Measurements from ENCODE around the gene RGP1.

RGP1 gene

DNA sequence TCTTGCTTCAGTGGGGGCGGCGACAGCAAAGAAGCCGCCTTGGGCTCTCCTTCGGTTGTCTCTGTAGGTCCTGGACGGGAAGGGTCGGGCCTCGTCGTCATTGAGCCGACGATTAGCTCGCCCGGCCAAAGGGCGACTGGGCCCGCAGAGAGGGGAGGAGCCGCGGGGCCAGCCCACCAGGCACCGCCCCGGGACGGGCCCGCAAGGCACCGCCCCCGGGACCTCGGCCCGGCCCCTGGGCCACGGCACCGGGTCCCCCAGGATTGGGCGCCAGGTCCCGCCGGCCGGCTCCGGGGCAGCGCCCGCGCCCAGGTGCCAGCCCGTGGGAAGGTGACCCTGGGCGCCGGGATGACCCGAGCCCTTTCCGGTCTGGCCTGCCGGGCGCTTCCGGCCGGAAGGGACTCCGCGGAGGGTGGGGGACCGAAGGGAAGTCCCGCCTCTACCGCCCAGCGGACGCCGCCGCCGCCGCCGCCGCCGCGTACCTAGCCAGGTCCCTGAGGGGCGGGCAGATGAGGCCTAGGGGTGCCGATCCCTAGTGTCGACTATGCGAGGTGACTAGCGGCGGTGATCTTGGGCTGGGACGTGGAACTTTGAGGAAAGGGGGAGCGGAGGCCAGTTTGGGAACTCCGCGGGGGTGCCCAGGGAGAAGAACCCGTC lies at the start of gene RGP1, which contains the start of gene GBA2:
Gene RGP1, plus strand, starts transcription at position 430 of the 657 bp plus-strand sequence. CDS start 469 bp downstream, outside the sequence.
Gene GBA2, minus strand, starts transcription at position 371 of the 657 bp plus-strand sequence. CDS start 524 bp downstream, outside the sequence.
- Histone ChIP-seq H3K79me2 (ENCODE audit: control insufficient read depth, insufficient read depth, low read length, unreplicated experiment) (peaks cover 41% of the 10 kb centered on the region), H3K27me3 (ENCODE audit: insufficient read depth, low read length) (no peaks in the 10 kb centered on the region), H3K36me3 (ENCODE audit: insufficient read depth, low read length) (peaks cover 11% of the 10 kb centered on the region; the same call in 1 of the 2 replicates), H2AFZ (ENCODE audit: low read length, unreplicated experiment) (peak within 1 kb of the TSS; percentile 80), H3K4me1 (ENCODE audit: control insufficient read depth, insufficient read depth, low read length, unreplicated experiment) (peaks cover 16% of the 10 kb centered on the region), H3K4me3 (ENCODE audit: low read depth, low read length) (peak within 1 kb of the TSS; percentile 85), H3K27ac (ENCODE audit: low read depth, low read length) (peak within 1 kb of the TSS; percentile 71; the same call in 1 of the 2 replicates)

DNA sequence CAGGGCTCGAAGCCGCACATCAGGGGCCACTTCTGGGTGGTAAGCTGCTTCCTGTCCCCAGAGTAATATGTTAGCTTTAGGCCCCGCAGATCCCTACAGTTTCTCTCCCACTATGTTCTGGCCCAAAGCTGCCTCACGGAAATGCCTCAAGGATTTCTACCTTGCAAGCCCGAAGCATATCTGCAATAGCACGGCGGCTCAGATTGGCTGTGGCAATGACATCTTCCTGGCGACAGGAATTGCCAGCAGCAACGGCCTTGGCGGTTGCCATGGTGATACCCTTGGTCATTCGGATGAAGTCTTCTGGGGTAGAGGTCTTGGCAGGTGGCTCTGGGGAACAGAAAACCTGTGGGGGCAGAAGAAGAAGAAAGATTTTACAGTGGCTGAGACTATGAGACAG lies 49.1 kb upstream of the RGP1 start:
- Histone ChIP-seq H3K27ac (ENCODE audit: low read depth, low read length) (no peak overlapping the region), H3K36me3 (ENCODE audit: insufficient read depth, low read length) (peaks cover 43% of the 10 kb centered on the region), H3K27me3 (ENCODE audit: insufficient read depth, low read length) (no peaks in the 10 kb centered on the region), H3K4me1 (ENCODE audit: control insufficient read depth, insufficient read depth, low read length, unreplicated experiment) (no peaks in the 10 kb centered on the region), H3K4me3 (ENCODE audit: low read depth, low read length) (no peak overlapping the region), H3K79me2 (ENCODE audit: control insufficient read depth, insufficient read depth, low read length, unreplicated experiment) (no peaks in the 10 kb centered on the region), H2AFZ (ENCODE audit: low read length, unreplicated experiment) (no peak overlapping the region)

DNA sequence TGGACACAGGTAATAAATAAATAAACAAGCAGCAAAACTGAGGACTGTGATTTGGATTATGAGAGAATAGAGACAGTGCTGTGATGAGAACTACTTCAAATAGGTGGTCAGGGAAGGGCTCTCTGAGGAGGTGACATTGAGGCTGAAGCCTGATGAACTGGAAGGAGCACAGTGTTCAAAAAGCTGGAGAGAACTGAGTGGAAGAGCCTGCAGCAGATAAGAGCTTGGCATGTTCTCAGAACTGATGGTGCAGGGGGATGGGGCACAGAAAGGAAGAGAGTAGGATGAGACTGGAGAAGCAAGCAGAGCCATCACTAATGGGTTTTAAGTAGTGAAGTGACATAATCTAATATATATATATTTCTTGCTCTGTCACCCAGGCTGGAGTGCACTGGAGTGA lies 48.1 kb upstream of the RGP1 start:
- Histone ChIP-seq H3K4me1 (ENCODE audit: control insufficient read depth, insufficient read depth, low read length, unreplicated experiment) (no peaks in the 10 kb centered on the region), H3K4me3 (ENCODE audit: low read depth, low read length) (no peak overlapping the region), H2AFZ (ENCODE audit: low read length, unreplicated experiment) (no peak overlapping the region), H3K27me3 (ENCODE audit: insufficient read depth, low read length) (no peaks in the 10 kb centered on the region), H3K79me2 (ENCODE audit: control insufficient read depth, insufficient read depth, low read length, unreplicated experiment) (no peaks in the 10 kb centered on the region), H3K27ac (ENCODE audit: low read depth, low read length) (no peak overlapping the region), H3K36me3 (ENCODE audit: insufficient read depth, low read length) (peaks cover 42% of the 10 kb centered on the region)

- H3K4me3 ChIP-seq (ENCODE audit: low read depth, low read length): no peak overlapping the region
- H3K27me3 ChIP-seq (ENCODE audit: insufficient read depth, low read length): no peaks in the 10 kb centered on the region
- H3K79me2 ChIP-seq (ENCODE audit: control insufficient read depth, insufficient read depth, low read length, unreplicated experiment): no peaks in the 10 kb centered on the region
- H3K4me1 ChIP-seq (ENCODE audit: control insufficient read depth, insufficient read depth, low read length, unreplicated experiment): no peaks in the 10 kb centered on the region
- no peak overlapping the region for H2AFZ ChIP-seq (ENCODE audit: low read length, unreplicated experiment)
- no peak overlapping the region for H3K27ac ChIP-seq (ENCODE audit: low read depth, low read length)
- peaks cover 40% of the 10 kb centered on the region for H3K36me3 ChIP-seq (ENCODE audit: insufficient read depth, low read length)
These were observed 46.4 kb upstream of the RGP1 start for GRCh38 chr9:35702696-35703095.

DNA sequence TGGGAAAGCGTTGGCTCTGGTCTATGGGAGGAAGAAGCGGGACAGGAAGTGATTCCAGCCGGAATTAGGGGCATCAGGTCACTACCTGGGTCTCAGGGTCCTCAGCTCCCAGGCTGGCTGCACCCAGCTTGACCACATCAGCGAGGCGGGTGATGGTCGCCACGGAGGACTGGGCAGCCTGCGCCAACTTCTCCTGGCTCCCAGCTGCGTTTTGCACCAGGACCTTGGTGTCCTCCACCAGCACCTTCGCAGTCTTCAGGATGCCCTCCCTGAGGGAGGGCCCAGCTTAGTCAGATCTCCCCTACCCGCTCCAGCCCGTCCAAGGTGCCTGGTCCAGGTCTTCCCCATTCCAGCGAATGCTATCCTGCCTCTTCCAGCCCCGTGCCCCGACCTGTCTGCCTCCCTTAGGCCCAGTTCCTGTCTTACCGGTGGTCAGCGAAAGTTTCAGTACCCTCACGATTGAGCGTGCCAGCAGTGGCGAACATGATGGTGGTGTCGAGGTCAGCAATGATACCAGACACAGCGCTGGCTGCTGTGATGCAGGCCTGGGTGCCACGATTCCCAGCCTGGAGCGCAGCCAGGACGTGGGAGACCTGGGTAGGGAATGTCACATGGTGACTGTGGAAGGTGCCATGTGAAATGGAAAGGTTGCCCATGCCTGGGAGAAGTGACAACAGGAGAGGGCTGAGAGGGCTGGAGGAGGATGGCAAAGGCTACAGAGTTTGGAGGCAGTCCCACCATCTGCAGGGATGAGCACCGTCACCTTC lies 45.0 kb upstream of the RGP1 start:
- Histone ChIP-seq H3K79me2 (ENCODE audit: control insufficient read depth, insufficient read depth, low read length, unreplicated experiment) (no peaks in the 10 kb centered on the region), H3K27me3 (ENCODE audit: insufficient read depth, low read length) (no peaks in the 10 kb centered on the region), H3K36me3 (ENCODE audit: insufficient read depth, low read length) (peaks cover 46% of the 10 kb centered on the region), H2AFZ (ENCODE audit: low read length, unreplicated experiment) (no peak overlapping the region), H3K27ac (ENCODE audit: low read depth, low read length) (no peak overlapping the region), H3K4me1 (ENCODE audit: control insufficient read depth, insufficient read depth, low read length, unreplicated experiment) (no peaks in the 10 kb centered on the region), H3K4me3 (ENCODE audit: low read depth, low read length) (no peak overlapping the region)

GRCh38 chr9:35705372-35705771 lies 43.7 kb upstream of the RGP1 start:
- Histone ChIP-seq H3K27ac (ENCODE audit: low read depth, low read length) (no peak overlapping the region), H3K4me3 (ENCODE audit: low read depth, low read length) (no peak overlapping the region), H3K79me2 (ENCODE audit: control insufficient read depth, insufficient read depth, low read length, unreplicated experiment) (no peaks in the 10 kb centered on the region), H3K4me1 (ENCODE audit: control insufficient read depth, insufficient read depth, low read length, unreplicated experiment) (no peaks in the 10 kb centered on the region), H3K27me3 (ENCODE audit: insufficient read depth, low read length) (no peaks in the 10 kb centered on the region), H2AFZ (ENCODE audit: low read length, unreplicated experiment) (no peak overlapping the region), H3K36me3 (ENCODE audit: insufficient read depth, low read length) (peaks cover 43% of the 10 kb centered on the region)

GRCh38 chr9:35705836-35706430 lies 43.2 kb upstream of the RGP1 start:
- Histone ChIP-seq H3K27me3 (ENCODE audit: insufficient read depth, low read length) (no peaks in the 10 kb centered on the region), H3K27ac (ENCODE audit: low read depth, low read length) (no peak overlapping the region), H3K4me1 (ENCODE audit: control insufficient read depth, insufficient read depth, low read length, unreplicated experiment) (no peaks in the 10 kb centered on the region), H3K4me3 (ENCODE audit: low read depth, low read length) (no peak overlapping the region), H3K79me2 (ENCODE audit: control insufficient read depth, insufficient read depth, low read length, unreplicated experiment) (no peaks in the 10 kb centered on the region), H2AFZ (ENCODE audit: low read length, unreplicated experiment) (no peak overlapping the region), H3K36me3 (ENCODE audit: insufficient read depth, low read length) (peaks cover 43% of the 10 kb centered on the region)

DNA sequence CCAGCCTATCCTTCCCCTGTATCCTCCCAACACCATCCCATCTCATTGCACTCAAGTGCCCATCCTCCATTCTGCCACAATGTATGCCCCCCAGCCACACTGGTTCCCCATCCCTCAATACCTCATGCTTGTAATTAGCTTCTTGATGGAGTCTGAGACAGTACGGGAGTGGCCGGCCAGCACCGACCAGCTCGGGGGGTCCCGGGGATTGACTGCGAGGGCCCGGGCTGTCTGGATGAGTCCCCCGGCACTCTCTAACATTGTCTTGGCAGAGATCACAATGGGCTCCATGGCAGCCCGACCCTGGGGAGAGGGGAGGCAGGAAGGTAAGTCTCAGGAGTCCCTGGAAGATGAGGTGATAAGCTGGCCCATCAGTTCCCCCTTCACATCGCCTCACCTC lies 42.1 kb upstream of the RGP1 start:
- H2AFZ ChIP-seq (ENCODE audit: low read length, unreplicated experiment): no peak overlapping the region
- no peaks in the 10 kb centered on the region for H3K27me3 ChIP-seq (ENCODE audit: insufficient read depth, low read length)
- no peak overlapping the region for H3K27ac ChIP-seq (ENCODE audit: low read depth, low read length)
- H3K4me1 ChIP-seq (ENCODE audit: control insufficient read depth, insufficient read depth, low read length, unreplicated experiment): no peaks in the 10 kb centered on the region
- H3K79me2 ChIP-seq (ENCODE audit: control insufficient read depth, insufficient read depth, low read length, unreplicated experiment): no peaks in the 10 kb centered on the region
- H3K36me3 ChIP-seq (ENCODE audit: insufficient read depth, low read length): peaks cover 46% of the 10 kb centered on the region
- H3K4me3 ChIP-seq (ENCODE audit: low read depth, low read length): no peak overlapping the region

DNA sequence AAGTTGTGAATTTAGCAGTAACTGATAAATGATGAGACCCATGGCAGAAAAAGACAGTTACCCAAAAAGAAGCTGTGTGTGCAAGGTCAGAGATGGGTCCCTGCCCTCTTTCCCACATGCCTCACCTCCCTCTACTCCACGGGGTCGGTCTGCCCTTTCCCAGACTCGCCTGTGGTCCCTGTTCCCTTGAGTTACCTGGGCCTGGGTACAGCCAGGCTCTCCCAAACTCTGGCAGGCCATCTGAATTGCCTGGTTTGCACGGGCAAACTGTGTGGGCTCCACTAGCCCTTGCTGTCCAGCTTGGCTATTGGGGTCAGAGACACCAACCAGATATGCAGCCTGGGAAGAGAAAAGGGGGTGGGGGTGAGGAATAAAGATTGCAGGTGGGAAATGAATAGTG lies 40.9 kb upstream of the RGP1 start:
- H3K36me3 ChIP-seq (ENCODE audit: insufficient read depth, low read length): peaks cover 47% of the 10 kb centered on the region
- H2AFZ ChIP-seq (ENCODE audit: low read length, unreplicated experiment): no peak overlapping the region

GRCh38 chr9:35710818-35711500 lies 38.1 kb upstream of the RGP1 start:
- H2AFZ ChIP-seq (ENCODE audit: low read length, unreplicated experiment): no peak overlapping the region
- H3K27me3 ChIP-seq (ENCODE audit: insufficient read depth, low read length): no peaks in the 10 kb centered on the region
- no peaks in the 10 kb centered on the region for H3K79me2 ChIP-seq (ENCODE audit: control insufficient read depth, insufficient read depth, low read length, unreplicated experiment)
- no peak overlapping the region for H3K4me3 ChIP-seq (ENCODE audit: low read depth, low read length)
- H3K4me1 ChIP-seq (ENCODE audit: control insufficient read depth, insufficient read depth, low read length, unreplicated experiment): no peaks in the 10 kb centered on the region
- peaks cover 45% of the 10 kb centered on the region for H3K36me3 ChIP-seq (ENCODE audit: insufficient read depth, low read length)
- H3K27ac ChIP-seq (ENCODE audit: low read depth, low read length): no peak overlapping the region

More for the DNA sequence above, 40.9 kb upstream of the RGP1 start:
- Histone ChIP-seq H3K4me3 (ENCODE audit: low read depth, low read length) (no peak overlapping the region), H3K27ac (ENCODE audit: low read depth, low read length) (no peak overlapping the region), H3K27me3 (ENCODE audit: insufficient read depth, low read length) (no peaks in the 10 kb centered on the region), H3K4me1 (ENCODE audit: control insufficient read depth, insufficient read depth, low read length, unreplicated experiment) (no peaks in the 10 kb centered on the region), H3K79me2 (ENCODE audit: control insufficient read depth, insufficient read depth, low read length, unreplicated experiment) (no peaks in the 10 kb centered on the region)

Data from ACC112 (cell line).